ENCODE data around the gene MAPK1. TPM values are rescaled to one million over a fixed set of nuclear protein-coding genes. Genes with fewer than 3 reads are reported as not detected.
"Not testable (repeated sequence)": the region's sequence is repeated elsewhere in the genome, so short reads cannot be mapped to it uniquely, and the experiment has no call there.

MAPK1 gene
- polyA plus RNA-seq, 5 donors = 86.8 to 113 (median 105) TPM

GRCh38 chr22:21728270-21728669, 139.2 kb downstream of the MAPK1 start:
- no peak for DNase-seq

GRCh38 chr22:21727768-21728167, 139.7 kb downstream of the MAPK1 start:
- no peak for DNase-seq

GRCh38 chr22:21727159-21727558, 140.3 kb downstream of the MAPK1 start:
- DNase-seq = no peak

GRCh38 chr22:21726650-21727049, 140.8 kb downstream of the MAPK1 start:
- DNase-seq = no peak

- DNase-seq = no peak
Observed at GRCh38 chr22:21725956-21726649, 141.3 kb downstream of the MAPK1 start.

GRCh38 chr22:21724496-21724895, 142.9 kb downstream of the MAPK1 start:
- DNase-seq = not testable (repeated sequence)

GRCh38 chr22:21721195-21721852, 146.1 kb downstream of the MAPK1 start:
- DNase-seq = not testable (repeated sequence)

GRCh38 chr22:21720191-21720859, 147.1 kb downstream of the MAPK1 start:
- not testable (repeated sequence) for DNase-seq

- DNase-seq = no peak
Observed at GRCh38 chr22:21719024-21719423, 148.4 kb downstream of the MAPK1 start.

- DNase-seq = no peak
Observed at GRCh38 chr22:21718499-21718898, 148.9 kb downstream of the MAPK1 start.

GRCh38 chr22:21716395-21717122, 150.9 kb downstream of the MAPK1 start:
- not testable (repeated sequence) for DNase-seq

- DNase-seq = no peak
Observed at GRCh38 chr22:21714786-21715185, 152.7 kb downstream of the MAPK1 start.

GRCh38 chr22:21714059-21714770, 153.2 kb downstream of the MAPK1 start:
- DNase-seq = no peak

- DNase-seq = no peak
Observed at GRCh38 chr22:21713428-21714058, 153.9 kb downstream of the MAPK1 start.

GRCh38 chr22:21712751-21713427, 154.6 kb downstream of the MAPK1 start:
- peak; percentile 64 to 77 for DNase-seq

- no peak for DNase-seq
Observed at GRCh38 chr22:21711851-21712250, 155.6 kb downstream of the MAPK1 start.

GRCh38 chr22:21710156-21710555, 157.3 kb downstream of the MAPK1 start:
- no peak for DNase-seq

- no peak for DNase-seq
Observed at GRCh38 chr22:21709688-21710087, 157.8 kb downstream of the MAPK1 start.

GRCh38 chr22:21708960-21709359, 158.5 kb downstream of the MAPK1 start:
- no peak for DNase-seq

- peak; percentile 54 to 55 for DNase-seq
Observed at GRCh38 chr22:21707677-21708076, 159.8 kb downstream of the MAPK1 start.

Data from right lung (tissue), 5 donors.